Measurements from ENCODE around the gene TMEM252.

Gene TMEM252

DNA sequence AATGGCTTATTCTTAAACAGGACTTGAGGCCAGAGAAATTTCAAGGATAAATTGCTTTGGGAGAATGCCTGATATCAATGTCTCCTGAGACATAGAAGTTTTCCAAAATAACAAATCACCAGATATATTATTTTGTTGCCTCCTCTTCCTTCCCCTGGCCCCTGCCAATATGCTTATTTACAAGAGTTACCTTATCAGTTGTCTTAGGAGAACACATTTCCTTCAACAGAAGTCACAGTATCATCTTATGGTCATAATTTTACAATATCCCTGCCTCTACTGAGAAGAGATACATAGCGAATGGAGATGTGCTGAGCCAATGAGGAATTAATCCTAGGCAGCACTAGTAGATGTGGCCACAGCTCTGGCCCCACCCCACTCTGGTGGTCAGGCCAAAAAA is 43.1 kb downstream of the TMEM252 start:
- no peak for DNase-seq (ENCODE audit: low spot score)

DNA sequence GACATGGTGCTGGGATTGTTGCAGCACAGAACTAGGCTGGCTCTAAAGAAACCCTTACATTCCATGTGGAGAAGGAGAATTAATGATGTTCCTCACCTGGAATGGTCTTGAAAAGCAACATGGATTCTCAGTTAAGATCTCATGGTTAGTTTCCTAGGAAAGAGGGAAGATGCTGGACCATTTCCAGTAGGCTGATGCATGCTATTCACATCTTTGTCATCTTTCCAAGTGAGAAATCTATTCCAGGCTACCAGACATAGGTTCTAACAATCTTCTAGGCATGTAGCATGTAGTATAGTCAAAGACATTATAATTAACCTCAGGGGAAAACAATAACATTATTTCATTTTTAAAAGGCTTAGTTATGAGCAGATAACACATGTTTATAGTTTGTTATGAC is 44.3 kb downstream of the TMEM252 start:
- DNase-seq (ENCODE audit: low spot score) = no peak

DNA sequence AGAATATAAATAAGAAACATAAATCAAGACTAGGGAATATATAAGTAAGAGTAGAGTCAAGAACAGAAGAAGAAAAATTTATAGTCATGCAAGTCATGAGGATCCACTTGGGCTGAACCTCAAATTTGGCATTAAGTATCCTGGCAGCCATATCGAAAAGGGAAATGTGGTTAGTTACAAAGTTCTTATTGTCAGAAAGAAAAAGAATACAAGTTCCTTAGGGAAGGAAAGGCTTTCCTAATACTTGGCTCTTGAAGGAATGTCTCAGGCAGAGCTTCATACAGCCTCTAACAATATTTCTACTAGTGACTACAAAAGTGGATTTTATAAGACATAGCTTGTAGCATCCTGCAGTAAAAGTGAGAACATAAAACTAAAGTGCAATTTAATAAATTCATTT is 45.4 kb downstream of the TMEM252 start:
- no peak for DNase-seq (ENCODE audit: low spot score)

DNA sequence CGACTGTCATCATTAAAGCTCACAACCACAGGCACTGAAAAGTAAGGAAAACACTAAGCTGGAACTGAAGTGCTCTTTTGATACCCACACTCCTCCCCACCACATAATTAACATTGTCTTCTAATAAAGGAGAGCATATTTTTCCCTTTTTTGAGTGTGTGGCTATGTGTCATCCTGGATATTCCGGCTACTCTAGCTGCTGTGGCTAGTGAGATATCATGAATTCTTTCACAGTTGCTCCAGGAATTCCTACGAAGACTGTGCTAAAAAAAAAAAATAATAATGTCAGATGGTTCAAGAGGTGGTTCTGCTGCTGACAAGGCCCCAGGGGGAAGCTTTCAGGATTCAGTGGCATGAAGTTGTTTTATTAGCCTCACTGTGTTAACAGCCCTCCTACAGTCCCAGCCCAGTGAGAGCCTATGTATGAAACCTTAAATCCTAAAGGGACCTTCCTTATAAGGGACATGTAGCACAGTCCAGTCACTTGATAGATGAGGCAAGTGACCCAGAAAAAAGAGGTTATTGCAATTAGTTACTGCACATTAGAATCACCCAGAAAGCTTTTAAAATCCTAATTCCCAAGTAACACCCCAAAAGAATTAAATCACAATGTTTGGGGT is 46.6 kb downstream of the TMEM252 start:
- DNase-seq (ENCODE audit: low spot score) = no peak

DNA sequence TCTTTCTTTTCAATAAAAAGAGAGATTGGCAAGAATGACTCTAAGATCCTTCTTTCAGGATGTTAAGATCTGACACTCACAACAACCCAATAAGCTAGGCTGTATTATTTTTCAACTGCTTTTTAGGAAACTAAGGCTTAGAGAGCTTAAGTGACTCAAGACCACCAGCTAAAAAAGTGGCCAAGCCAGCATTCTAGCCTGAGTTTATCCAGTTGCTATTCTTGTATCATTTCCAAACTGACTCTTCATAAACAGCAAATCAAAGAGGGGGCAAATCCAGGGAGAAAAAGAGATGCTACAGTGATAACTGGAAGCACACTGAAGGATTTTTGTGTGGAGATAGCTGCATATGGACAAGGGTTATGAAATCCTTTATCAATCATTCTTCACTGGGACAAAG is 47.1 kb downstream of the TMEM252 start:
- no peak for DNase-seq (ENCODE audit: low spot score)

DNA sequence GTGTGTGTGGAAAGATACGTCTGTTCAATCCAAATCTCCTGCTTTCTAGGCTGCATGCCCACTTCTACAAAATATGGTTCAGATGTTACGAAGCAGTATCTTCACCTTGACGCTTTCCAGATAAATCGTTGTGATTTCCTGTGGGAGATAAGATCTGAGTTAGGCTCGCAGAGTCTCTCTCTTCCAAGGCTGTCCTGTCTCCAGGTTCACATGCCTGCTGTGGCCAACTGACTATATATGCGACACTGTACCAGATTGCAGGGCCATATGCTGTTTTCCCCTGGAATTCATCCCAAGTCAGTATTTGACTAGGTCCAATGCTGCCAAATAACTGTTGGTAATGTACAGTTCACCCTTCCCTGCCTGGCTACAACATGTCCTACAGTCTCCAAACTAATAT is 47.9 kb downstream of the TMEM252 start:
- DNase-seq (ENCODE audit: low spot score) = no peak

DNA sequence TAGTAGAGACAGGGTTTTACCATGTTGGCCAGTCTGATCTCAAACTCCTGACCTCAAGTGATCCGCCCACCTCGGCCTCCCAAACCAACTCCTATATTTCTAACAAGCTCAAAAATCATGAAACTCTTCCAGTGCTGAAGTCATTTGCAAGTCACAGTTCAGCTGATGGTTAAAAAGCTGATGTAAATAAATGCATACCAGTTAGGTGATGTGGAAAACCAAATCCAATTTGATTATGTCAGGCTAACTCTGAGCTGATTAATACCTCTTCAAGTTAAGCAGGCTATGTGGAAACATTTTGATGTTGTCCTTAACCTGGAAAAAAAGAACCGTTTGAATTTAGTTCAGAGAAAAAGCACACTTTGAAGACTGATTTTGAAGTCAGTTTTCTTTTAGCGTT is 51.0 kb downstream of the TMEM252 start:
- DNase-seq (ENCODE audit: low spot score) = no peak

DNA sequence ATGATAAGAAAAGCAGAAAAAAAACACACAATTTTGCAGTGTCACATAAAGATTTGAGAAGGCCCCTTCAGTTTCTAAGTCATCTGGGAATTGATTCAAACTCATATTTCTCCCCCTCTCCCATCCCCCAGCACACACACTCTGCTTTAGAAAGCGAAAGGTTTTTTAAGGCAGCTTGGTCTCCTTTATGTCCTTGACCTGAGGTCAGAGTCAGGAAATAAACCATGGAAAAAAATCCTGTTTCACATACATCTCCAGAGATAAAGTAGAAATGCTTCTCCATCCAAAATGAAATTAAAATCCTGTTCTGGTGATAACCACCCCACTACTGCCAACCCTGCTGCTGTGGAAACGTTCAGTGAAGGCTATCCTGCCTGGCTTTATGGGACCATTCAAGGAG is 52.6 kb downstream of the TMEM252 start:
- DNase-seq (ENCODE audit: low spot score) = no peak
